CD14-positive monocyte (primary cell): Measurements from ENCODE around the gene PFKP. TPM values are rescaled to one million over a fixed set of nuclear protein-coding genes. Genes with fewer than 3 reads are reported as not detected.

Experiments used
- DNase-seq, 3 donors: peaks; one replicate each; pipeline ENCODE4 v3.0.0-alpha.2; 2011 to 2022
- H2AFZ ChIP-seq: 2 replicates; pipeline ENCODE4 v1.6.0; 2012; ENCODE audit warnings: mild to moderate bottlenecking, low read depth, low read length, inconsistent platforms; ENCODE audit not compliant: insufficient read depth, poor library complexity, severe bottlenecking
- H3K27ac ChIP-seq, 2 donors: 1 replicate in 1 of 2; 2 replicates in 1 of 2; pipeline ENCODE4 v1.5.1; 2012 to 2013; ENCODE audit warnings: low read length in 2 of 2, control low read depth in 1 of 2, inconsistent platforms in 1 of 2, low read depth in 1 of 2, mild to moderate bottlenecking in 1 of 2
- H3K27me3 ChIP-seq, 2 donors: one replicate each; pipeline versions ENCODE4 v1.6.0 to v1.6.1; 2011 to 2013; ENCODE audit warnings: low read length in 2 of 2; ENCODE audit not compliant: control insufficient read depth in 2 of 2, insufficient read depth in 2 of 2
- H3K36me3 ChIP-seq, 2 donors: replicated peaks in 1 of 2; 1 replicate in 1 of 2; 2 replicates in 1 of 2; pipeline versions ENCODE4 v1.5.1 to v1.6.1; 2012 to 2013; ENCODE audit warnings: low read length in 2 of 2, control low read depth in 1 of 2, inconsistent platforms in 1 of 2, mild to moderate bottlenecking in 1 of 2; ENCODE audit not compliant: insufficient read depth in 2 of 2, control insufficient read depth in 1 of 2
- H3K4me1 ChIP-seq, 2 donors: 1 replicate in 1 of 2; 2 replicates in 1 of 2; pipeline versions ENCODE4 v1.5.1 to v1.6.1; 2012 to 2013; ENCODE audit warnings: low read length in 2 of 2, control low read depth in 1 of 2, inconsistent platforms in 1 of 2, mild to moderate bottlenecking in 1 of 2, moderate library complexity in 1 of 2; ENCODE audit not compliant: insufficient read depth in 2 of 2, control insufficient read depth in 1 of 2
- H3K4me2 ChIP-seq: replicated peaks from 2 replicates; pipeline ENCODE3; 2012; ENCODE audit warnings: low read length, moderate library complexity, mild to moderate bottlenecking; ENCODE audit not compliant: poor library complexity, severe bottlenecking; ENCODE audit errors: extremely low read depth
- H3K4me3 ChIP-seq, 3 experiments: fragments of 200-600 bp in 1 of 3; sonication (generic) in 1 of 3; replicated peaks in 1 of 3; 1 replicate in 2 of 3; 2 replicates in 1 of 3; pipeline ENCODE4 v1.5.1; 2011 to 2013; ENCODE audit warnings: low read length in 3 of 3, mild to moderate bottlenecking in 3 of 3, control low read depth in 2 of 3, low read depth in 2 of 3, inconsistent platforms in 1 of 3, moderate library complexity in 1 of 3
- H3K79me2 ChIP-seq: 2 replicates; pipeline ENCODE4 v1.6.0; 2012; ENCODE audit warnings: mild to moderate bottlenecking, control low read depth, inconsistent platforms, low read length, moderate library complexity; ENCODE audit not compliant: insufficient read depth
- H3K9ac ChIP-seq: 2 replicates; pipeline ENCODE4 v1.6.0; 2017; ENCODE audit warnings: low read length, mild to moderate bottlenecking; ENCODE audit not compliant: insufficient read depth, poor library complexity, severe bottlenecking
- H3K9me3 ChIP-seq, 2 donors: replicated peaks in 1 of 2; 1 replicate in 1 of 2; 2 replicates in 1 of 2; pipeline versions ENCODE4 v1.5.1 to v1.6.1; 2012 to 2013; ENCODE audit warnings: low read length in 2 of 2, control low read depth in 1 of 2; ENCODE audit not compliant: control insufficient read depth in 1 of 2, insufficient read depth in 1 of 2
- H4K20me1 ChIP-seq: 2 replicates; pipeline ENCODE4 v1.6.0; 2012; ENCODE audit warnings: mild to moderate bottlenecking, low read length, control low read depth, moderate library complexity; ENCODE audit not compliant: insufficient read depth
- H3K27ac Mint-ChIP-seq, 7 donors: one replicate each; pipeline ENCODE4 v1.8.0; 2020; ENCODE audit warnings: mild to moderate bottlenecking in 7 of 7, mixed read lengths in 7 of 7, moderate library complexity in 6 of 7, inconsistent platforms in 2 of 7
- H3K27me3 Mint-ChIP-seq, 3 donors: one replicate each; pipeline ENCODE4 v1.8.0; 2021 to 2022; ENCODE audit warnings: low read depth in 3 of 3, mild to moderate bottlenecking in 3 of 3, mixed read lengths in 3 of 3, moderate library complexity in 3 of 3, inconsistent platforms in 1 of 3
- H3K36me3 Mint-ChIP-seq, 2 donors: one replicate each; pipeline ENCODE4 v1.8.0; 2020; ENCODE audit warnings: mixed read lengths in 2 of 2, inconsistent platforms in 1 of 2, mild to moderate bottlenecking in 1 of 2
- H3K4me1 Mint-ChIP-seq: one replicate; pipeline ENCODE4 v1.8.0; 2020; ENCODE audit warnings: mild to moderate bottlenecking, mixed read lengths
- H3K4me3 Mint-ChIP-seq, 2 donors: one replicate each; pipeline ENCODE4 v1.8.0; 2020; ENCODE audit warnings: mild to moderate bottlenecking in 2 of 2, mixed read lengths in 2 of 2, moderate library complexity in 1 of 2
- H3K9me3 Mint-ChIP-seq, 7 donors: one replicate each; pipeline ENCODE4 v1.8.0; 2020 to 2022; ENCODE audit warnings: mixed read lengths in 7 of 7, mild to moderate bottlenecking in 6 of 7, moderate library complexity in 6 of 7, inconsistent platforms in 2 of 7
- WGBS: methylation state at CpG from one replicate; pipeline ENCODE4 v1.1.5; 2013; ENCODE audit warnings: missing lambda C conversion rate; ENCODE audit not compliant: insufficient coverage; 5-methylcytosine and 5-hydroxymethylcytosine counted together
- intact Hi-C, 2 donors: fragments of 100-400 bp; cut with micrococcal nuclease; formaldehyde crosslinking; loops; one replicate each; pipeline versions ENCODE4 v1.15.0 to v1.15.1; 2023
- polyA plus RNA-seq, 3 donors: library from polyadenylated mRNA; depleted of rRNA in 1 of 3; unstranded in 2 of 3; stranded (reverse) in 1 of 3; fragments of 300-500 nt in 2 of 3; fragments of >200 nt in 1 of 3; fragmentation: Illumina TruSeq in 2 of 3; gene quantifications; 1 replicate in 2 of 3; 2 replicates in 1 of 3; pipeline ENCODE4 v1.2.3, GENCODE V29; 2012 to 2021
- TF ChIP-seq, protein P1 (sequence below): fragments of 200-600 bp; IDR thresholded peaks from one replicate; pipeline ENCODE4 v1.8.0; 2022; ENCODE audit warnings: antibody characterized with exemption, mild to moderate bottlenecking

Gene PFKP
- polyA plus RNA-seq, 3 donors, result 6.5 to 14.2 (median 8.1) TPM

DNA sequence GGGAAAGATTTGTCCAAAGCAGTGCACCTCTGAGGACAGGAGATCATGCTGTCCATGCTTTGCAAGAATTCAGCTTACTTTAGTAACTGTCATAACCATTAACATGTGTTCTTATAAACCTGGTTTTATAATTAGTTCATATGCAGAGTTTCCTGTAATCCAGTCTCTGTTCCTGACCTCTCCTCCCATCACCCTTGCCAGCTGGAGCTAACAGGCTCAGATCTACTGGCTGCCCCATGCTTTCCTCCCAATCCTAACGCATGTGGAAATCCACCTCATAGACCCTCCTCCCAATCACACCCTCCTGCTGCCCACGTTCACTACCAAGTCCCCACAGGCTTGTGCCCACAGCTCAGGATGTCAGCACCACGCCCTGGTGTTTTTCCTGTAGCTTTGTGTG, 45.3 kb upstream of the PFKP start:
- peaks cover 0 to 16% (median 8%) of the 10 kb centered on the region in 7 donors for H3K9me3 Mint-ChIP-seq
- peaks cover 2 to 12% (median 6%) of the 10 kb centered on the region in 3 donors for H3K27me3 Mint-ChIP-seq
- H3K4me1 ChIP-seq, result no peaks in the 10 kb centered on the region
- no peak overlapping the region for H3K4me3 Mint-ChIP-seq
- no peak overlapping the region for H3K9ac ChIP-seq
- no peak overlapping the region for H3K27ac Mint-ChIP-seq
- no peak overlapping the region for H3K4me2 ChIP-seq
- TF ChIP-seq, protein P1, sequence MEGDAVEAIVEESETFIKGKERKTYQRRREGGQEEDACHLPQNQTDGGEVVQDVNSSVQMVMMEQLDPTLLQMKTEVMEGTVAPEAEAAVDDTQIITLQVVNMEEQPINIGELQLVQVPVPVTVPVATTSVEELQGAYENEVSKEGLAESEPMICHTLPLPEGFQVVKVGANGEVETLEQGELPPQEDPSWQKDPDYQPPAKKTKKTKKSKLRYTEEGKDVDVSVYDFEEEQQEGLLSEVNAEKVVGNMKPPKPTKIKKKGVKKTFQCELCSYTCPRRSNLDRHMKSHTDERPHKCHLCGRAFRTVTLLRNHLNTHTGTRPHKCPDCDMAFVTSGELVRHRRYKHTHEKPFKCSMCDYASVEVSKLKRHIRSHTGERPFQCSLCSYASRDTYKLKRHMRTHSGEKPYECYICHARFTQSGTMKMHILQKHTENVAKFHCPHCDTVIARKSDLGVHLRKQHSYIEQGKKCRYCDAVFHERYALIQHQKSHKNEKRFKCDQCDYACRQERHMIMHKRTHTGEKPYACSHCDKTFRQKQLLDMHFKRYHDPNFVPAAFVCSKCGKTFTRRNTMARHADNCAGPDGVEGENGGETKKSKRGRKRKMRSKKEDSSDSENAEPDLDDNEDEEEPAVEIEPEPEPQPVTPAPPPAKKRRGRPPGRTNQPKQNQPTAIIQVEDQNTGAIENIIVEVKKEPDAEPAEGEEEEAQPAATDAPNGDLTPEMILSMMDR, result no peak
- no peak overlapping the region for H3K27ac ChIP-seq
- peaks cover 0 to 4% of the 10 kb centered on the region in 2 donors for H3K9me3 ChIP-seq
- H2AFZ ChIP-seq, result no peak overlapping the region
- DNase-seq, result no peak
- H3K36me3 Mint-ChIP-seq, result no peaks in the 10 kb centered on the region
- H3K4me3 ChIP-seq, result no peak overlapping the region
- no peaks in the 10 kb centered on the region for H3K36me3 ChIP-seq
- intact Hi-C loops, result no loop called here
- H3K27me3 ChIP-seq, result peaks cover 0 to 2% of the 10 kb centered on the region in 2 donors
- no peaks in the 10 kb centered on the region for H3K79me2 ChIP-seq
- 45% methylated on average over 3 of the region's 3 CpGs for WGBS
- no peaks in the 10 kb centered on the region for H4K20me1 ChIP-seq
- no peaks in the 10 kb centered on the region for H3K4me1 Mint-ChIP-seq

DNA sequence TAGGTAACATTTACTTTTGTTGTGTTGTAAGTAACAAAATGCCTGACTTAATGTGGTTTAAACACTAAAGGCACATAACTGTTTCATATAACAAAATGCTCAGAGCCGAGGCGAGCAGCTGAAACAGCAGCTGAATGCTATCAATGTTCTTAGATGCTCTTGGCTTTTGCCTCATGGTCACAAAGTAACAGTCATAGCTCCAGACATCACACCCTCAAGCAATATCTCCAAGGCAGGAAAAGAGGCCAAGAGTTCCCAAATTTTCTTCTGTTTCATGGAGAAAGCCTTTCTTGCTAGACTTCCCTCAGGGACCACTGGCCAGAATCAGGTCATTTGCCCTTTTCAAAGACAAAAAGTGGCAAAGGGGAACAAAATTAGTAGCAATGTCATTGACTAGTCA, 43.5 kb upstream of the PFKP start:
- Histone ChIP-seq H3K4me2 (no peak overlapping the region), H3K27ac (no peak overlapping the region), H3K9me3 (peaks cover 0 to 4% of the 10 kb centered on the region in 2 donors), H4K20me1 (no peaks in the 10 kb centered on the region), H2AFZ (no peak overlapping the region), H3K27me3 (peaks cover 0 to 2% of the 10 kb centered on the region in 2 donors), H3K9ac (no peak overlapping the region), H3K36me3 (no peaks in the 10 kb centered on the region), H3K4me3 (no peak overlapping the region), H3K4me1 (no peaks in the 10 kb centered on the region), H3K79me2 (no peaks in the 10 kb centered on the region)
- 87% methylated on average over 2 of the region's 2 CpGs for WGBS
- no peak overlapping the region for H3K4me3 Mint-ChIP-seq
- intact Hi-C loops, result no loop called here
- no peaks in the 10 kb centered on the region for H3K4me1 Mint-ChIP-seq
- peaks cover 2 to 12% (median 6%) of the 10 kb centered on the region in 3 donors for H3K27me3 Mint-ChIP-seq
- no peak for DNase-seq
- TF ChIP-seq, protein P1, result no peak
- peaks cover 0 to 16% (median 8%) of the 10 kb centered on the region in 7 donors for H3K9me3 Mint-ChIP-seq
- no peak overlapping the region for H3K27ac Mint-ChIP-seq
- no peaks in the 10 kb centered on the region for H3K36me3 Mint-ChIP-seq
